Activated T-helper 1 cell treated with anti-CD3 and anti-CD28 coated beads, Interleukin-12 subunit alpha, Interleukin-12 subunit beta, Interleukin-2, Interleukin-4 antibody, amounts not matched to agents 30 ng/mL and 10 ng/mL and 1 ng/mL, durations not matched to agents 14 hours and 24 hours and 36 hours (primary cell): ENCODE data around the gene SACM1L. TPM values are rescaled to one million over a fixed set of nuclear protein-coding genes. Genes with fewer than 3 reads are reported as not detected.
"Not testable (repeated sequence)": the region's sequence is repeated elsewhere in the genome, so short reads cannot be mapped to it uniquely, and the experiment has no call there.

Experiments used
- DNase-seq: peaks from one replicate; pipeline ENCODE4 v3.0.0; 2021; ENCODE audit warnings: low spot score
- H3K27ac Mint-ChIP-seq: one replicate; pipeline ENCODE4 v1.8.0; 2021; ENCODE audit warnings: mild to moderate bottlenecking, mixed read lengths
- H3K27me3 Mint-ChIP-seq: one replicate; pipeline ENCODE4 v1.8.0; 2022; ENCODE audit warnings: mild to moderate bottlenecking, moderate library complexity, mixed read lengths; ENCODE audit not compliant: insufficient read depth
- H3K36me3 Mint-ChIP-seq: one replicate; pipeline ENCODE4 v1.8.0; 2021; ENCODE audit warnings: low read depth, mixed read lengths
- H3K4me1 Mint-ChIP-seq: one replicate; pipeline ENCODE4 v1.8.0; 2021; ENCODE audit warnings: low read depth, mixed read lengths
- H3K4me3 Mint-ChIP-seq: one replicate; pipeline ENCODE4 v1.8.0; 2021; ENCODE audit warnings: mild to moderate bottlenecking, moderate library complexity, mixed read lengths
- H3K9me3 Mint-ChIP-seq: one replicate; pipeline ENCODE4 v1.8.0; 2021; ENCODE audit warnings: mixed read lengths
- intact Hi-C: fragments of 100-400 bp; cut with micrococcal nuclease; formaldehyde crosslinking; loops from one replicate; pipeline ENCODE4 v1.15.1; 2024
- total RNA-seq: library from RNA; stranded (reverse); gene quantifications from 2 replicates; pipeline ENCODE4 v1.2.3, GENCODE V29; 2022

Gene SACM1L
- total RNA-seq, 1 donor from 2014 or later: 112 TPM

- peak overlapping the region; percentile 100 for H3K27ac Mint-ChIP-seq
- peak overlapping the region; percentile 95 for H3K4me3 Mint-ChIP-seq
- peaks cover 4% of the 10 kb centered on the region for H3K27me3 Mint-ChIP-seq
- peaks cover 56% of the 10 kb centered on the region for H3K4me1 Mint-ChIP-seq
- intact Hi-C loops: loop anchor here (1.0 to 5.0 kb wide), 5 partner anchors 20 to 609 kb away; no protein-coding TSS in a partner anchor
- H3K9me3 Mint-ChIP-seq: no peaks in the 10 kb centered on the region
- H3K36me3 Mint-ChIP-seq: peaks cover 22% of the 10 kb centered on the region
- peak; percentile 19 for DNase-seq
Measured at GRCh38 chr3:45688194-45688881, 858 bp upstream of the SACM1L start.

GRCh38 chr3:45689787-45690145 lies 570 bp downstream of the SACM1L start:
- peak overlapping the region; percentile 100 for H3K27ac Mint-ChIP-seq
- intact Hi-C loops: loop anchor here (1.0 to 10.0 kb wide), 10 partner anchors 12 to 1285 kb away; partner anchors contain the start of genes CCDC12, LARS2, LIMD1 and NBEAL2
- H3K36me3 Mint-ChIP-seq: peaks cover 35% of the 10 kb centered on the region
- peaks cover 61% of the 10 kb centered on the region for H3K4me1 Mint-ChIP-seq
- peak overlapping the region; percentile 95 for H3K4me3 Mint-ChIP-seq
- H3K9me3 Mint-ChIP-seq: no peaks in the 10 kb centered on the region
- peaks cover 4% of the 10 kb centered on the region for H3K27me3 Mint-ChIP-seq
- no peak for DNase-seq

- Mint-ChIP-seq H3K27ac (peak overlapping the region; percentile 100), H3K27me3 (peaks cover 4% of the 10 kb centered on the region), H3K4me3 (peak overlapping the region; percentile 95), H3K9me3 (no peaks in the 10 kb centered on the region), H3K36me3 (peaks cover 38% of the 10 kb centered on the region), H3K4me1 (peaks cover 68% of the 10 kb centered on the region)
- intact Hi-C loops: loop anchor here (5.0 to 10.0 kb wide), 2 partner anchors 407 to 1284 kb away; partner anchors contain the start of genes CCDC12 and NBEAL2
- no peak for DNase-seq
Measured at GRCh38 chr3:45690336-45691035, 1.3 kb downstream of the SACM1L start.

- Mint-ChIP-seq H3K27ac (peak overlapping the region; percentile 100), H3K9me3 (no peaks in the 10 kb centered on the region), H3K27me3 (peaks cover 4% of the 10 kb centered on the region), H3K4me3 (peak overlapping the region; percentile 95), H3K4me1 (peaks cover 81% of the 10 kb centered on the region), H3K36me3 (peaks cover 46% of the 10 kb centered on the region)
- no peak for DNase-seq
- intact Hi-C loops: loop anchor here (5.0 to 10.0 kb wide), 2 partner anchors 405 to 1283 kb away; partner anchors contain the start of genes CCDC12 and NBEAL2
Measured at GRCh38 chr3:45691842-45692241, 2.6 kb downstream of the SACM1L start.

- Mint-ChIP-seq H3K27ac (peak overlapping the region; percentile 97), H3K4me1 (peaks cover 84% of the 10 kb centered on the region), H3K9me3 (no peaks in the 10 kb centered on the region), H3K36me3 (peaks cover 47% of the 10 kb centered on the region), H3K4me3 (peak overlapping the region; percentile 95), H3K27me3 (peaks cover 4% of the 10 kb centered on the region)
- no peak for DNase-seq
- intact Hi-C loops: loop anchor here (1.0 to 10.0 kb wide), 3 partner anchors 300 to 1282 kb away; partner anchors contain the start of genes CCDC12 and NBEAL2
Measured at GRCh38 chr3:45692866-45693265, 3.7 kb downstream of the SACM1L start.

GRCh38 chr3:45693941-45694521 lies 4.8 kb downstream of the SACM1L start:
- Mint-ChIP-seq H3K4me3 (peak overlapping the region; percentile 73), H3K4me1 (peaks cover 77% of the 10 kb centered on the region), H3K27me3 (peaks cover 1% of the 10 kb centered on the region), H3K9me3 (no peaks in the 10 kb centered on the region), H3K27ac (peak overlapping the region; percentile 97), H3K36me3 (peaks cover 50% of the 10 kb centered on the region)
- DNase-seq: peak; percentile 23
- intact Hi-C loops: loop anchor here (1.0 to 10.0 kb wide), 4 partner anchors 222 to 1281 kb away; partner anchors contain the start of genes CCDC12 and NBEAL2

GRCh38 chr3:45695166-45695565 lies 6.0 kb downstream of the SACM1L start:
- not testable (repeated sequence) for H3K27me3 Mint-ChIP-seq, H3K9me3 Mint-ChIP-seq, DNase-seq
- Mint-ChIP-seq H3K4me3 (peak overlapping the region; percentile 73), H3K36me3 (peaks cover 49% of the 10 kb centered on the region), H3K4me1 (peaks cover 74% of the 10 kb centered on the region), H3K27ac (peak overlapping the region; percentile 97)
- intact Hi-C loops: loop anchor here (10.0 kb wide), 1 partner anchor 1280 kb away; the partner anchor contains the start of genes CCDC12 and NBEAL2

- Mint-ChIP-seq H3K4me1 (peaks cover 46% of the 10 kb centered on the region), H3K9me3 (no peaks in the 10 kb centered on the region), H3K27me3 (no peaks in the 10 kb centered on the region)
Measured at GRCh38 chr3:45700570-45701073, 11.4 kb downstream of the SACM1L start.

GRCh38 chr3:45701172-45701867 lies 12.1 kb downstream of the SACM1L start:
- Mint-ChIP-seq H3K27me3 (no peaks in the 10 kb centered on the region), H3K36me3 (peaks cover 27% of the 10 kb centered on the region), H3K9me3 (no peaks in the 10 kb centered on the region), H3K4me1 (peaks cover 46% of the 10 kb centered on the region), H3K4me3 (no peak overlapping the region), H3K27ac (no peak overlapping the region)
- DNase-seq: no peak
- intact Hi-C loops: loop anchor here (5.0 kb wide), 1 partner anchor 41 kb away; no protein-coding TSS in a partner anchor

More at GRCh38 chr3:45700570-45701073, 11.4 kb downstream of the SACM1L start:
- no peak for DNase-seq
- peaks cover 26% of the 10 kb centered on the region for H3K36me3 Mint-ChIP-seq
- no peak overlapping the region for H3K27ac Mint-ChIP-seq
- H3K4me3 Mint-ChIP-seq: no peak overlapping the region
- intact Hi-C loops: loop anchor here (5.0 kb wide), 1 partner anchor 42 kb away; no protein-coding TSS in a partner anchor

GRCh38 chr3:45704301-45704943 lies 15.2 kb downstream of the SACM1L start:
- H3K9me3 Mint-ChIP-seq: no peaks in the 10 kb centered on the region
- no peaks in the 10 kb centered on the region for H3K27me3 Mint-ChIP-seq
- no peak overlapping the region for H3K4me3 Mint-ChIP-seq
- intact Hi-C loops: loop anchor here (5.0 kb wide), 1 partner anchor 38 kb away; no protein-coding TSS in a partner anchor
- H3K4me1 Mint-ChIP-seq: peaks cover 40% of the 10 kb centered on the region
- H3K27ac Mint-ChIP-seq: peak overlapping the region; percentile 38
- peaks cover 31% of the 10 kb centered on the region for H3K36me3 Mint-ChIP-seq
- DNase-seq: no peak

- Mint-ChIP-seq H3K4me1 (peaks cover 46% of the 10 kb centered on the region), H3K27ac (peak overlapping the region; percentile 6), H3K36me3 (peaks cover 40% of the 10 kb centered on the region), H3K9me3 (no peaks in the 10 kb centered on the region), H3K4me3 (no peak overlapping the region), H3K27me3 (no peaks in the 10 kb centered on the region)
- no peak for DNase-seq
- intact Hi-C loops: no loop called here
Measured at GRCh38 chr3:45705839-45706808, 16.9 kb downstream of the SACM1L start.
